ENCODE data around the gene CACNA1G. TPM values are rescaled to one million over a fixed set of nuclear protein-coding genes. Genes with fewer than 3 reads are reported as not detected.

The CACNA1G gene
- total and polyA plus RNA-seq, 10 donors = 0.02 to 1.3 (median 0.09) TPM; not detected in 1

GRCh38 chr17:50621574-50622031 is 61.1 kb downstream of the CACNA1G start:
- Histone ChIP-seq H3K27me3 (replicated peaks in 1 of 7) (peaks cover 0 to 52% (median 6%) of the 10 kb centered on the region in 7 donors), H3K4me1 (peaks cover 0 to 22% (median 11%) of the 10 kb centered on the region in 6 donors), H3K27ac (no peak overlapping the region), H3K4me3 (no peak overlapping the region), H3K36me3 (no peaks in the 10 kb centered on the region), H3K9me3 (no peaks in the 10 kb centered on the region)
- intact Hi-C loops (cut with DNase I; ENCODE audit: low total_unique reads) = loop anchor here (10.0 kb wide), 1 partner anchor 67 kb away; no protein-coding TSS in a partner anchor
- TF ChIP-seq CTCF (IDR thresholded peaks at IDR 0.05 in 8 of 11, conservative IDR thresholded peaks at IDR 0.05 in 3 of 11) (no peak), POLR2A (IDR thresholded peaks at IDR 0.05) (no peak), POLR2AphosphoS5 (IDR thresholded peaks at IDR 0.05) (no peak)
- WGBS, 5 donors = 50 to 68% (median 56%) methylated on average over 16 of the region's 16 CpGs
- no peak for DNase-seq

GRCh38 chr17:50624321-50624934 is 63.9 kb downstream of the CACNA1G start:
- 75 to 83% (median 82%) methylated on average over 6 to 7 of the region's 7 CpGs for WGBS, 5 donors
- Histone ChIP-seq H3K4me1 (peaks cover 0 to 19% (median 8%) of the 10 kb centered on the region in 6 donors), H3K9me3 (no peaks in the 10 kb centered on the region), H3K27ac (no peak overlapping the region), H3K36me3 (no peaks in the 10 kb centered on the region), H3K4me3 (no peak overlapping the region), H3K27me3 (replicated peaks in 1 of 7) (peaks cover 0 to 80% (median 23%) of the 10 kb centered on the region in 7 donors)
- TF ChIP-seq CTCF (IDR thresholded peaks at IDR 0.05 in 8 of 11, conservative IDR thresholded peaks at IDR 0.05 in 3 of 11) = no peak
- no peak for TF ChIP-seq POLR2AphosphoS5 (IDR thresholded peaks at IDR 0.05)
- no peak for TF ChIP-seq POLR2A (IDR thresholded peaks at IDR 0.05)
- intact Hi-C loops (cut with DNase I; ENCODE audit: low total_unique reads) = loop anchor here (10.0 kb wide), 1 partner anchor 70 kb away; no protein-coding TSS in a partner anchor
- DNase-seq = no peak

GRCh38 chr17:50625032-50625871 is 64.7 kb downstream of the CACNA1G start:
- Histone ChIP-seq H3K36me3 (no peaks in the 10 kb centered on the region), H3K4me3 (no peak overlapping the region), H3K27ac (no peak overlapping the region), H3K27me3 (replicated peaks in 1 of 7) (peaks cover 0 to 86% (median 26%) of the 10 kb centered on the region in 7 donors), H3K4me1 (peaks cover 0 to 18% (median 7%) of the 10 kb centered on the region in 6 donors), H3K9me3 (no peaks in the 10 kb centered on the region)
- no peak for TF ChIP-seq POLR2A (IDR thresholded peaks at IDR 0.05)
- no peak for TF ChIP-seq POLR2AphosphoS5 (IDR thresholded peaks at IDR 0.05)
- intact Hi-C loops (cut with DNase I; ENCODE audit: low total_unique reads) = loop anchor here (10.0 kb wide), 1 partner anchor 70 kb away; no protein-coding TSS in a partner anchor
- WGBS, 5 donors = 79 to 86% (median 85%) methylated on average over 18 to 19 of the region's 19 CpGs
- no peak for DNase-seq

DNA sequence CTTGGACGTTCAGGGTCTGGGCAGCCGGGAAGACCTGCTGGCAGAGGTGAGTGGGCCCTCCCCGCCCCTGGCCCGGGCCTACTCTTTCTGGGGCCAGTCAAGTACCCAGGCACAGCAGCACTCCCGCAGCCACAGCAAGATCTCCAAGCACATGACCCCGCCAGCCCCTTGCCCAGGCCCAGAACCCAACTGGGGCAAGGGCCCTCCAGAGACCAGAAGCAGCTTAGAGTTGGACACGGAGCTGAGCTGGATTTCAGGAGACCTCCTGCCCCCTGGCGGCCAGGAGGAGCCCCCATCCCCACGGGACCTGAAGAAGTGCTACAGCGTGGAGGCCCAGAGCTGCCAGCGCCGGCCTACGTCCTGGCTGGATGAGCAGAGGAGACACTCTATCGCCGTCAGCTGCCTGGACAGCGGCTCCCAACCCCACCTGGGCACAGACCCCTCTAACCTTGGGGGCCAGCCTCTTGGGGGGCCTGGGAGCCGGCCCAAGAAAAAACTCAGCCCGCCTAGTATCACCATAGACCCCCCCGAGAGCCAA is 65.6 kb downstream of the CACNA1G start:
- Histone ChIP-seq H3K27me3 (replicated peaks in 1 of 7) (peaks cover 0 to 88% (median 29%) of the 10 kb centered on the region in 7 donors), H3K4me1 (peaks cover 0 to 25% (median 11%) of the 10 kb centered on the region in 6 donors), H3K4me3 (no peak overlapping the region), H3K9me3 (no peaks in the 10 kb centered on the region), H3K27ac (no peak overlapping the region), H3K36me3 (no peaks in the 10 kb centered on the region)
- 14 to 49% (median 46%) methylated on average over 5 to 19 of the region's 19 CpGs for WGBS, 5 donors
- peak; percentile 44 to 82 (median 73) for TF ChIP-seq CTCF (IDR thresholded peaks at IDR 0.05 in 8 of 11, conservative IDR thresholded peaks at IDR 0.05 in 3 of 11)
- peak in 2 of 3 donors; percentile 19 to 27 for TF ChIP-seq POLR2AphosphoS5 (IDR thresholded peaks at IDR 0.05)
- no peak for TF ChIP-seq POLR2A (IDR thresholded peaks at IDR 0.05)
- peak; percentile 86 for DNase-seq
- intact Hi-C loops (cut with DNase I; ENCODE audit: low total_unique reads) = loop anchor here (10.0 kb wide), 1 partner anchor 71 kb away; no protein-coding TSS in a partner anchor

Measured in spleen (tissue), 11 donors.